GM21723 (cell line): ENCODE results near the gene SYNRG.

Experiments used
- ATAC-seq: cut with Tn5 transposase; IDR thresholded peaks from one replicate; pipeline ENCODE4 v1.9.1; 2021; ENCODE audit warnings: mild to moderate bottlenecking, moderate library complexity; ENCODE audit not compliant: unreplicated experiment

SYNRG gene

GRCh38 chr17:37502009-37502936 is 106.9 kb downstream of the SYNRG start:
- no peak for ATAC-seq

DNA sequence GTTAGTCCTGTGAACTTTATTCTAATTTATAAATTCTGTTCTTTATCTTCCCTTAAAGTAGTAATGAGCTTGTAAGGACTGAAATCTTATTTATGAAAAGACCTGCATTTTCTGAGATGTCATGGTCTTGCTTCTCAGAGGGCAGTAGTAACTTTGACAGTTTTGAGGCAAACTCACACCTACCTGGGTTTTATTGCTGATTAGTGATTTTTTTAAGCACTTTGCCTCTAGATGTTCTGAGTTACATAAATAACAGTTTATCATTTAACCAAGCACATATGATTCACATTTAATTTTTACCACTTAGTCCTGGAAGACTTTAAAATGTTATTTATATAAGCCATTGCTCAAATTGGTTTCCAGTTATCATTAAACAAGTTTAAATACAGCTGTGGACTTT is 108.8 kb downstream of the SYNRG start:
- no peak for ATAC-seq

- ATAC-seq = no peak
These were observed 114.2 kb downstream of the SYNRG start for GRCh38 chr17:37494971-37495370.

- ATAC-seq = no peak
These were observed 114.8 kb downstream of the SYNRG start for GRCh38 chr17:37494401-37494831.

- no peak for ATAC-seq
These were observed 115.8 kb downstream of the SYNRG start for GRCh38 chr17:37493249-37494027.

- ATAC-seq = no peak
These were observed 117.1 kb downstream of the SYNRG start for GRCh38 chr17:37492167-37492566.

DNA sequence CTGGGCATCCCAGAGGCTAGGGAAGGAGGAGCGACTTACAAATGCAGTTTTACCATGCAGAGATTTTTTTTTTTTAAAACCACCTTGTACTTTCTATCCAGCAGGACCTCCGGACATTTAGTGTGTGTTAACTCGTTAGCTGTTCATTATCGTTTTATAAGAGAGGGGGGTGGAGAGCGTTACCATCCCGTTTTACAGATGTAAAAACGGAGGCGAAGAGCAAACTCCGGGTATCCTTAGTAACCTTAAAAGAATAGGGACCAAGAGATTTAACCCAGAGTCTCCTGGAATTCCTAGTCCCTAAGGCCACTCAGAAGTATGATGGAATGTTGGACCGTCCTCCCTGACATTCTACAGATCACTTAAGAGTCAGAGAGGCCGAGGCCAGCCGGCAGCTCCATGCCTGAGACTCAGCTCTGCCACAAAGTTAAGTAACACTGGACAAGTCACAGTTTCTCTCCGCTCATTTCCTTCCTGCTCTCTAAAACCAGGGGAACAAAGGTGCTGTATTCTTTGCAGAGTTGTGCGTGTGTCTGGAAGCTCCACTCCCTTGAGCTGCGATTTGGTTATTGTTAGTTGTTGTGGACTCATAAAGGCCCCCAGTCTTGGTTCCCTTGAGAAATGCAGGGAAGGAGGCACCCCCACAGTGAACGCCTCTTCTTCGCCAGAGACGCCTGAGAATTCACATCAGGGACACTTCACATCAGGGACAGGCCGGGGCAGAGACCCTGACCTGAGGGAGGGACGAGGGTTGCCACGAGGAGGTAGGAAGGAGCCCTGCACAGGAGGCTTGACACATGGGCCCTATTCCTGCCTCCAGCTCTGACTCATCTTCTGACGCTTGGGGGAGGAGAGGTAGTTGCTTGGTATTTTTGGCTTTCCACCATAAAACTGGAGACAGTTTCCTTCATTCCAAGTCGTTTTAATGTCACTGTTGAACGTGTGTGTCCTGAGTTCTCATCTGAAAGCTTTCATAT is 118.3 kb downstream of the SYNRG start:
- ATAC-seq = no peak

DNA sequence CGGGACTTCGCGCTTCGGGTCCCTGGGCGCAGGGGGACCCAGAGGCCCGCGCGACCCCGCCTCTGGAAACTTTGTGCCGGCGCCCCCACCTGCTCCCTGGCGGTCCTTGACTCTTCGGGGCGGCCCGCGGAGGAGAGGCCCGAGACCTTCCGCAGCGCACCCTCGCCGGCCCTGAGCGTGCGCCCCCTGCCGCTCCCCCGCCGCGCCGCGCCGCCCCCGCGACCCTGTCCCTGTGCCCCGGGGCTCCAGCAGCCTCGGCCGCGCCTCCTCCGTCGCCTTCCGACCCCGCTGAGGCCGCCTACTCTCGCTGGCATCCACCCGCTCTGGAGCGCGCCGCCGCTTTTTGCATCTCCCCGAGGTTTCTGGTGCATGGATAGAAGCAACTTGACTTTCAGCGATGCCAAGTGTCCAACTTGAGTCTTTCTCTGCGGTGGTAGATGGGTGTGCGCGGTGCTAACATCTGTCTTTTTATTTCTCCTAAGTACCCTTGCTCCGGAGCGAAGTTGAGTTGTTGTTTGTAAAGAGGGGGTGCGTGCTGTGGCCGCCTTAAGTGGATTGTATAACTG is 119.1 kb downstream of the SYNRG start:
- ATAC-seq = peak; percentile 56

DNA sequence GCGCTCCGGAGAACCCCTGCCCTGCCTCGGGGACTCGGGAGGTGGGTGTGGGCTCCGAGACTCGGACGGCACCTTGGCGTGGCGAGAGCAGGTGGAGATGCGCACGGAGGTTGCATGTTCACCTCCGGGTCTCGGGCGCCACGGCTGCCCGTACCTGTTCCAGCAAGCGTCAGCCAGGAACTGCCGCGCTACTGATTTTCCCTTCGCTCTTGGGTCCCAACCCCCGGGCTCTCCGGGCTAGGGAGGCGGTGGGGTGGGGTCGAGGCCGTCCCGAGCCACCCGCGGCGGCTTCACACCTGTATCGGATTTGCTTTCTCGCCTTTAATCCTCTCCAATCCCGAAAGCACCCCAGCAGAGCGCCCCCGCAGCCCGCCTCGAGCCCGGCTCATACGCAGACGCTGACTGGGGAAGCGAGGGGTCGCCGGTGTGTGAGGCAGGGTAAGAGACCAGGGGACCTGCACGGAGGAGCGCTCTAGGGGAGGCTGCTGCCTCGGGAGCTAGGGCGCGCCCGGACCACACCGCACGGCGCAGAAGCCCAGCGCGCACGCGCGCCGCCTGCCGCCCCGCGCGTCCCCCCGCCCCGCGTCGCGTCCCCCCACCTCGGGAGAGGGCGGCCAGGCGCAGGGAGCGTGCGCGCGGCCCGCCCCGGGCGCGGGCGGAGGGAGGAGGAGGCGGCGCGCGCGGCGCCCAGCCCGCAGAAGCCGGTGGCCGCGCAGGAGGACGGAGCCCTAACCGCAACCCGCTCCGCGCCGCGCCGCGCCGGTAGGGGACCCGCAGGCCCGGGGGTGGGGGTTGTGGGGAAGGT is 119.8 kb downstream of the SYNRG start, which contains the start of gene DUSP14:
TSS of gene DUSP14 (plus strand) at position 695 of the 805 bp plus-strand sequence. CDS start 22,382 bp downstream, outside the sequence.
- ATAC-seq = peak; percentile 60

DNA sequence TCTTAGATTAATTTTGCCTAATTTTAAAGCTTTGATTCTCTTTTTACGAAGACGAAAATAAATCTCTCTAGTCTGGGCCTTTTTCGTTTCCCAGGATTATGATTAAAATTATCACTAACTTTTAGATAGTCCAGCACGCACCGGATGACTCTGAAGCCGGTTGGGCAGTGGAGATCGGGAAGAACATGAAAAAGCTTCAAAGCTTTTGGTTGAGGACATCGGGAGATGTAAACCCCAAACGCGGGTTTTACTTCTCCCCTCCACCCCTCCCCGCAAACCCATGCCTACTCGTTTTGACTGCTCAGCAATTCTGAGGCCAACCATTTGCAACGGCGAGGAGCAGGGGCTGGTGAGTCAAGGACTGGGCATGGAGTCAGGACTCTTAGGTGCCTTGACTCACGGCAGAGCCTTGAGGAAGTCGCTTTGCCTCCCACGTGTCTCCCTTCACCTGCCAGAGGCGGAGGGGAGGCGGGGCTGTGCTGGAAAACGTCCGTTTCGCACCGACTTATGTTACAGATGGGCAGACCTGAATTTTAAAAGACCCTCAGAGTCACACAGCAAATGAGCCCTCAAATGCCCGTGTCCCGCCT is 120.5 kb downstream of the SYNRG start:
- peak; percentile 22 for ATAC-seq

- no peak for ATAC-seq
These were observed 121.1 kb downstream of the SYNRG start for GRCh38 chr17:37488009-37488604.

GRCh38 chr17:37485938-37486570 is 123.2 kb downstream of the SYNRG start:
- no peak for ATAC-seq

- ATAC-seq = no peak
These were observed 125.7 kb downstream of the SYNRG start for GRCh38 chr17:37483311-37484039.

DNA sequence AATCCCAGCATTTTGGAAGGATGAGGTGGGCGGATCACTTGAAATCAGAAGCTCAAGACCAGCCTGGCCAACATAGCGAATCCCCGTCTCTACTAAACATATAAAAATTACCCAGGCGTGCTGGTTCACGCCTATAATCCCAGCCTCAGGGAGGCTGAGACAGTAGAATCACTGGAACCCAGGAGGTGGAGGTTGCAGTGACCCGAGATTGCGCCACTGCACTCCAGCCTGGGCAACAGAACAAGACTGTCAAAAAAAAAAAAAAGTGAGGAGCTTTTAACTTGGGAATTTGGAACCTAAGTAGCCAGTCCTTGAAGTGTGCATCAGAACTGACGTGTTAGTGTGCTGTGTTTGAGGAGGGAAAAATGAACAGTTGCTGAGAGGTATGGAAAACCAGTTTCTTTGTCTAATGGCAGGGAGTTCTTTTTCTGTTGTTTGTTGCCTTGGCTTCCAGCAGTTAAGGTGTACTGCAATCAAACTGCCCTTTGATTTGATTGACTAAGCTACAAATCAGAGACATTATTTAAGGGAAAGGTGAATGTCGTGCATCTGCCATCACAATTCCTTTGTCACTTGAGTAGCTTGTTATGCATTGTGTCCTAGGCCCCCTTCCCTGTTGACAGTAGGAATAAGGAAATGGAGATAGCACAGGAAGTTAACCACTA is 128.1 kb downstream of the SYNRG start:
- ATAC-seq = no peak

DNA sequence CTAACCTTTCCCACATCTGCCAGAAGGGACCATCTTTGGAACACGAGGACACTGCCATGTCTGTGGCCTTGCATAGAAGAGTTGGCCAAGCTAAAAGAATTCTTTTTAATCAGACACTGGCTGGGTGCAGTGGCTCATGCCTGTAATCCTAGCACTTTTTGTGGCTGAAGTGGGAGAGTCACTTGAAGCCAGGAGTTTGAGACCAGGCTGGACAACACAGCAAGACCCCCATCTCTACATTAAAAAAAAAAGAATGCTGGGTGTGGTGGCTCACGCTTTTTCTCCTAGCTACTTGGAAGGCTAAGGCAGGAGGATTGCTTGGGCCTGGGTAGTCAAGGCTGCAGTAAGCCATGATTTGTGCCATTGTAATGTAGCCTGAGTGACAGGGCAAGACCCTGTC is 128.8 kb downstream of the SYNRG start:
- no peak for ATAC-seq

GRCh38 chr17:37479025-37479424 is 130.2 kb downstream of the SYNRG start:
- ATAC-seq = no peak

GRCh38 chr17:37478187-37478586 is 131.0 kb downstream of the SYNRG start:
- ATAC-seq = no peak
